ENCODE data around the gene WDR11.

WDR11 gene

GRCh38 chr10:120941501-120941900 is 90.3 kb downstream of the WDR11 start:
- in situ Hi-C loops (cut with MboI; ENCODE audit: low sequenced_read_pairs, unreplicated experiment), result loop anchor here (10.0 kb wide), 1 partner anchor 793 kb away; no protein-coding TSS in a partner anchor

GRCh38 chr10:120942806-120943413 is 91.7 kb downstream of the WDR11 start:
- in situ Hi-C loops (cut with MboI; ENCODE audit: low sequenced_read_pairs, unreplicated experiment), result loop anchor here (10.0 kb wide), 1 partner anchor 792 kb away; no protein-coding TSS in a partner anchor
- peak; percentile 91 for TF ChIP-seq CTCF (IDR thresholded peaks at IDR 0.05; ENCODE audit: borderline replicate concordance, control extremely low read depth, extremely low read depth, insufficient read depth, missing control alignments)
- DNase-seq (ENCODE audit: low spot score), result peak; percentile 86

More at GRCh38 chr10:120941501-120941900, 90.3 kb downstream of the WDR11 start:
- DNase-seq (ENCODE audit: low spot score), result no peak
- no peak for TF ChIP-seq CTCF (IDR thresholded peaks at IDR 0.05; ENCODE audit: borderline replicate concordance, control extremely low read depth, extremely low read depth, insufficient read depth, missing control alignments)

- in situ Hi-C loops (cut with MboI; ENCODE audit: low sequenced_read_pairs, unreplicated experiment), result loop anchor here (10.0 kb wide), 1 partner anchor 791 kb away; no protein-coding TSS in a partner anchor
- DNase-seq (ENCODE audit: low spot score), result no peak
- no peak for TF ChIP-seq CTCF (IDR thresholded peaks at IDR 0.05; ENCODE audit: borderline replicate concordance, control extremely low read depth, extremely low read depth, insufficient read depth, missing control alignments)
Observed at GRCh38 chr10:120943542-120943941, 92.4 kb downstream of the WDR11 start.

- no peak for DNase-seq (ENCODE audit: low spot score)
- no peak for TF ChIP-seq CTCF (IDR thresholded peaks at IDR 0.05; ENCODE audit: borderline replicate concordance, control extremely low read depth, extremely low read depth, insufficient read depth, missing control alignments)
- in situ Hi-C loops (cut with MboI; ENCODE audit: low sequenced_read_pairs, unreplicated experiment), result loop anchor here (10.0 kb wide), 1 partner anchor 790 kb away; no protein-coding TSS in a partner anchor
Observed at GRCh38 chr10:120944586-120945125, 93.5 kb downstream of the WDR11 start.

GRCh38 chr10:120945182-120945581 is 94.0 kb downstream of the WDR11 start:
- DNase-seq (ENCODE audit: low spot score), result no peak
- in situ Hi-C loops (cut with MboI; ENCODE audit: low sequenced_read_pairs, unreplicated experiment), result loop anchor here (10.0 kb wide), 1 partner anchor 790 kb away; no protein-coding TSS in a partner anchor
- TF ChIP-seq CTCF (IDR thresholded peaks at IDR 0.05; ENCODE audit: borderline replicate concordance, control extremely low read depth, extremely low read depth, insufficient read depth, missing control alignments), result no peak

GRCh38 chr10:120945801-120946302 is 94.7 kb downstream of the WDR11 start:
- DNase-seq (ENCODE audit: low spot score), result no peak
- TF ChIP-seq CTCF (IDR thresholded peaks at IDR 0.05; ENCODE audit: borderline replicate concordance, control extremely low read depth, extremely low read depth, insufficient read depth, missing control alignments), result no peak
- in situ Hi-C loops (cut with MboI; ENCODE audit: low sequenced_read_pairs, unreplicated experiment), result loop anchor here (10.0 kb wide), 1 partner anchor 789 kb away; no protein-coding TSS in a partner anchor
